Measurements from ENCODE around the gene PER2. TPM values are rescaled to one million over a fixed set of nuclear protein-coding genes. Genes with fewer than 3 reads are reported as not detected.
A peak's percentile ranks its signal among the peaks of the same experiment; 100 is the strongest.

Gene PER2
- total RNA-seq, 1 experiment from 2014 or later, result 6.6 TPM

DNA sequence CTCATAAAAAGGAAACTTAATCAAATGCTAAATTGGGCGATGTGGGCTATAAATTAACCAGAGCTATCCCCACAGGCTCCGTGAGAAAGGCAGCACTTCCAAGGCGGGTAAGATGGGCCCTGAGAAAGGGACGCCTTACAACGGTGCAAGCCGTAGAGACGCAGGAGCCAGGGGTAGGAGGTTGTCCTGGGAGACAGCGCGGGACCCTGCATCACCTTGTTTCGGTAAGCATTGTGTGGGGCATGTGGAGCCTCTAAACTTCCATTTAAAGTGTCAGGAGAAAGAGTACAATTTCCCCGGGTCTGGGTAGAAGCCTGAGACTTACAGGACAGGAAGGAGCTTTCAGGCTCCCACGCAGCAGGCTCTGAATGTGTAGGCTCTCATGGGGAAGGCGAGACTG, 1.2 kb upstream of the PER2 start:
- ATAC-seq (no peak), DNase-seq (ENCODE audit: low spot score) (peak; percentile 12)
- Mint-ChIP-seq H3K36me3 (no peaks in the 10 kb centered on the region), H3K27ac (peak overlapping the region; percentile 58; the same call in 1 of the 2 replicates), H3K9me3 (no peaks in the 10 kb centered on the region), H3K4me1 (peaks cover 23% of the 10 kb centered on the region), H3K27me3 (ENCODE audit: low read depth) (peaks cover 4% of the 10 kb centered on the region; the same call in 1 of the 2 replicates), H3K4me3 (peak overlapping the region; percentile 79)
- POLR2A ChIA-PET, result no interaction called here
- CTCF ChIA-PET, result interaction anchor here (1.3 to 6.9 kb wide), 6 partner anchors 12 to 78 kb away, joined by 3 to 50 read pairs (median 14); no protein-coding TSS in a partner anchor
- TF ChIP-seq ELF4 (CRISPR knock-in tag; IDR thresholded peaks at IDR 0.05; ENCODE audit: low read depth) (no peak), ZNF232 (CRISPR knock-in tag; IDR thresholded peaks at IDR 0.05) (no peak), NR3C1 (CRISPR knock-in tag; conservative IDR thresholded peaks at IDR 0.05; ENCODE audit: low read depth) (no peak), ETV6 (CRISPR knock-in tag; IDR thresholded peaks at IDR 0.05) (no peak), ZNF317 (CRISPR knock-in tag; IDR thresholded peaks at IDR 0.05; ENCODE audit: borderline replicate concordance, low read depth) (no peak), TCF7 (CRISPR knock-in tag; IDR thresholded peaks at IDR 0.05; ENCODE audit: low read depth) (no peak), USF1 (CRISPR knock-in tag; IDR thresholded peaks at IDR 0.05) (no peak), IRF1 (CRISPR knock-in tag; IDR thresholded peaks at IDR 0.05) (no peak), RORB (CRISPR knock-in tag; IDR thresholded peaks at IDR 0.05) (no peak)
- TF ChIP-seq, protein P1, sequence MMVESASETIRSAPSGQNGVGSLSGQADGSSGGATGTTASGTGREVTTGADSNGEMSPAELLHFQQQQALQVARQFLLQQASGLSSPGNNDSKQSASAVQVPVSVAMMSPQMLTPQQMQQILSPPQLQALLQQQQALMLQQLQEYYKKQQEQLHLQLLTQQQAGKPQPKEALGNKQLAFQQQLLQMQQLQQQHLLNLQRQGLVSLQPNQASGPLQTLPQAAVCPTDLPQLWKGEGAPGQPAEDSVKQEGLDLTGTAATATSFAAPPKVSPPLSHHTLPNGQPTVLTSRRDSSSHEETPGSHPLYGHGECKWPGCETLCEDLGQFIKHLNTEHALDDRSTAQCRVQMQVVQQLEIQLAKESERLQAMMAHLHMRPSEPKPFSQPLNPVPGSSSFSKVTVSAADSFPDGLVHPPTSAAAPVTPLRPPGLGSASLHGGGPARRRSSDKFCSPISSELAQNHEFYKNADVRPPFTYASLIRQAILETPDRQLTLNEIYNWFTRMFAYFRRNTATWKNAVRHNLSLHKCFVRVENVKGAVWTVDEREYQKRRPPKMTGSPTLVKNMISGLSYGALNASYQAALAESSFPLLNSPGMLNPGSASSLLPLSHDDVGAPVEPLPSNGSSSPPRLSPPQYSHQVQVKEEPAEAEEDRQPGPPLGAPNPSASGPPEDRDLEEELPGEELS (CRISPR knock-in tag; IDR thresholded peaks at IDR 0.05), result no peak
- TF ChIP-seq, protein P2, sequence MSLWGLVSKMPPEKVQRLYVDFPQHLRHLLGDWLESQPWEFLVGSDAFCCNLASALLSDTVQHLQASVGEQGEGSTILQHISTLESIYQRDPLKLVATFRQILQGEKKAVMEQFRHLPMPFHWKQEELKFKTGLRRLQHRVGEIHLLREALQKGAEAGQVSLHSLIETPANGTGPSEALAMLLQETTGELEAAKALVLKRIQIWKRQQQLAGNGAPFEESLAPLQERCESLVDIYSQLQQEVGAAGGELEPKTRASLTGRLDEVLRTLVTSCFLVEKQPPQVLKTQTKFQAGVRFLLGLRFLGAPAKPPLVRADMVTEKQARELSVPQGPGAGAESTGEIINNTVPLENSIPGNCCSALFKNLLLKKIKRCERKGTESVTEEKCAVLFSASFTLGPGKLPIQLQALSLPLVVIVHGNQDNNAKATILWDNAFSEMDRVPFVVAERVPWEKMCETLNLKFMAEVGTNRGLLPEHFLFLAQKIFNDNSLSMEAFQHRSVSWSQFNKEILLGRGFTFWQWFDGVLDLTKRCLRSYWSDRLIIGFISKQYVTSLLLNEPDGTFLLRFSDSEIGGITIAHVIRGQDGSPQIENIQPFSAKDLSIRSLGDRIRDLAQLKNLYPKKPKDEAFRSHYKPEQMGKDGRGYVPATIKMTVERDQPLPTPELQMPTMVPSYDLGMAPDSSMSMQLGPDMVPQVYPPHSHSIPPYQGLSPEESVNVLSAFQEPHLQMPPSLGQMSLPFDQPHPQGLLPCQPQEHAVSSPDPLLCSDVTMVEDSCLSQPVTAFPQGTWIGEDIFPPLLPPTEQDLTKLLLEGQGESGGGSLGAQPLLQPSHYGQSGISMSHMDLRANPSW (CRISPR knock-in tag; conservative IDR thresholded peaks at IDR 0.05; ENCODE audit: low read depth), result no peak
- TF ChIP-seq, protein P3, sequence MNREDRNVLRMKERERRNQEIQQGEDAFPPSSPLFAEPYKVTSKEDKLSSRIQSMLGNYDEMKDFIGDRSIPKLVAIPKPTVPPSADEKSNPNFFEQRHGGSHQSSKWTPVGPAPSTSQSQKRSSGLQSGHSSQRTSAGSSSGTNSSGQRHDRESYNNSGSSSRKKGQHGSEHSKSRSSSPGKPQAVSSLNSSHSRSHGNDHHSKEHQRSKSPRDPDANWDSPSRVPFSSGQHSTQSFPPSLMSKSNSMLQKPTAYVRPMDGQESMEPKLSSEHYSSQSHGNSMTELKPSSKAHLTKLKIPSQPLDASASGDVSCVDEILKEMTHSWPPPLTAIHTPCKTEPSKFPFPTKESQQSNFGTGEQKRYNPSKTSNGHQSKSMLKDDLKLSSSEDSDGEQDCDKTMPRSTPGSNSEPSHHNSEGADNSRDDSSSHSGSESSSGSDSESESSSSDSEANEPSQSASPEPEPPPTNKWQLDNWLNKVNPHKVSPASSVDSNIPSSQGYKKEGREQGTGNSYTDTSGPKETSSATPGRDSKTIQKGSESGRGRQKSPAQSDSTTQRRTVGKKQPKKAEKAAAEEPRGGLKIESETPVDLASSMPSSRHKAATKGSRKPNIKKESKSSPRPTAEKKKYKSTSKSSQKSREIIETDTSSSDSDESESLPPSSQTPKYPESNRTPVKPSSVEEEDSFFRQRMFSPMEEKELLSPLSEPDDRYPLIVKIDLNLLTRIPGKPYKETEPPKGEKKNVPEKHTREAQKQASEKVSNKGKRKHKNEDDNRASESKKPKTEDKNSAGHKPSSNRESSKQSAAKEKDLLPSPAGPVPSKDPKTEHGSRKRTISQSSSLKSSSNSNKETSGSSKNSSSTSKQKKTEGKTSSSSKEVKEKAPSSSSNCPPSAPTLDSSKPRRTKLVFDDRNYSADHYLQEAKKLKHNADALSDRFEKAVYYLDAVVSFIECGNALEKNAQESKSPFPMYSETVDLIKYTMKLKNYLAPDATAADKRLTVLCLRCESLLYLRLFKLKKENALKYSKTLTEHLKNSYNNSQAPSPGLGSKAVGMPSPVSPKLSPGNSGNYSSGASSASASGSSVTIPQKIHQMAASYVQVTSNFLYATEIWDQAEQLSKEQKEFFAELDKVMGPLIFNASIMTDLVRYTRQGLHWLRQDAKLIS (CRISPR knock-in tag; IDR thresholded peaks at IDR 0.05; ENCODE audit: borderline replicate concordance), result no peak
